Activated T-helper 1 cell treated with anti-CD3 and anti-CD28 coated beads, Interleukin-12 subunit alpha, Interleukin-12 subunit beta, Interleukin-2, Interleukin-4 antibody, amounts not matched to agents 30 ng/mL and 10 ng/mL and 1 ng/mL, durations not matched to agents 14 hours and 24 hours and 36 hours (primary cell): ENCODE data around the gene KCNJ15. TPM values are rescaled to one million over a fixed set of nuclear protein-coding genes. Genes with fewer than 3 reads are reported as not detected.
A peak's percentile ranks its signal among the peaks of the same experiment; 100 is the strongest.

Experiments
- DNase-seq: peaks from one replicate; pipeline ENCODE4 v3.0.0; 2021; ENCODE audit warnings: low spot score
- H3K27ac Mint-ChIP-seq: one replicate; pipeline ENCODE4 v1.8.0; 2021; ENCODE audit warnings: mild to moderate bottlenecking, mixed read lengths
- H3K27me3 Mint-ChIP-seq: one replicate; pipeline ENCODE4 v1.8.0; 2022; ENCODE audit warnings: mild to moderate bottlenecking, moderate library complexity, mixed read lengths; ENCODE audit not compliant: insufficient read depth
- H3K36me3 Mint-ChIP-seq: one replicate; pipeline ENCODE4 v1.8.0; 2021; ENCODE audit warnings: low read depth, mixed read lengths
- H3K4me1 Mint-ChIP-seq: one replicate; pipeline ENCODE4 v1.8.0; 2021; ENCODE audit warnings: low read depth, mixed read lengths
- H3K4me3 Mint-ChIP-seq: one replicate; pipeline ENCODE4 v1.8.0; 2021; ENCODE audit warnings: mild to moderate bottlenecking, moderate library complexity, mixed read lengths
- H3K9me3 Mint-ChIP-seq: one replicate; pipeline ENCODE4 v1.8.0; 2021; ENCODE audit warnings: mixed read lengths
- intact Hi-C: fragments of 100-400 bp; cut with micrococcal nuclease; formaldehyde crosslinking; loops from one replicate; pipeline ENCODE4 v1.15.1; 2024
- total RNA-seq: library from RNA; stranded (reverse); gene quantifications from 2 replicates; pipeline ENCODE4 v1.2.3, GENCODE V29; 2022

The KCNJ15 gene
- total RNA-seq, 1 donor from 2014 or later = 1.7 TPM

DNA sequence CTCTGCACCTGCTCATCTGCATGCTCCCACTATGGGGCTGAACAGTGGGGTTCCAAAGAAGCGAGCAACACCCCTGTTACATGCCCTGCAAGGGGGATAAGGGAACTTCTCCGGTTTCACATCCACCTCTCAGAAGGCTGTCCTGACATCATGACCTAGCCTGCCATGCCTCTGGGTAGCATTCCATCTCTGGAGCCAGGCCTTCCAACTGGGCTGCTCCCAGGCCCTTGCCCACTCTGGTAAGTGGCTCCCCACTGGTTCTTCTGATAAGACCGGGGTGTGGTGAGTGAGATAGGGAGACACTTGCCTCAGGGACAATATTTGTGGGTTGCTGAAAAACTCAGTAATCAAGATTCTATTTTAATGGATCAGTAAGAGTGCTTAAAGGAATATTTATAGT is 57.8 kb downstream of the KCNJ15 start:
- intact Hi-C loops = no loop called here
- no peaks in the 10 kb centered on the region for H3K4me1 Mint-ChIP-seq
- H3K4me3 Mint-ChIP-seq = no peak overlapping the region
- H3K36me3 Mint-ChIP-seq = no peaks in the 10 kb centered on the region
- no peak for DNase-seq
- H3K27ac Mint-ChIP-seq = no peak overlapping the region
- H3K27me3 Mint-ChIP-seq = peaks cover 6% of the 10 kb centered on the region
- no peaks in the 10 kb centered on the region for H3K9me3 Mint-ChIP-seq

DNA sequence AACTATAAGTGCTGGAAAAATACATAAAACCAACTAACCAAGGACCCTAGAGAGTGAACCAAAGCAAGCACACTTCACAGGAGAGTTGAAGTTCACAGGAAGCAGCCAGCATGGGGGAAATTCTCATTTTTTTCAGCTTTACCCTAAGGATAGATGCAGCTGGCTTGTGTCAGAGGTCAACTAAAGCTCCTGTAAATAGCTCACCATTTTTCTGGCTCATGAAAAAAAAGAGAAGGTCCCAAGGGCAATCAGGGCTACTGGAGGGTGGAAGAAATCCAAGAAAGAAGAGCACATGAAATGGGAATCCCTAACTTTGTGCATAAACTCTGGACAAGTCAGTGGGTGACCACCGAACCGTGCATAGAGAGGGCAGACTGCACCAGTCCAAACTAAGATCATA is 58.3 kb downstream of the KCNJ15 start:
- Mint-ChIP-seq H3K9me3 (no peaks in the 10 kb centered on the region), H3K27ac (no peak overlapping the region), H3K27me3 (peaks cover 6% of the 10 kb centered on the region), H3K4me1 (no peaks in the 10 kb centered on the region), H3K4me3 (no peak overlapping the region), H3K36me3 (no peaks in the 10 kb centered on the region)
- intact Hi-C loops = no loop called here
- DNase-seq = no peak

DNA sequence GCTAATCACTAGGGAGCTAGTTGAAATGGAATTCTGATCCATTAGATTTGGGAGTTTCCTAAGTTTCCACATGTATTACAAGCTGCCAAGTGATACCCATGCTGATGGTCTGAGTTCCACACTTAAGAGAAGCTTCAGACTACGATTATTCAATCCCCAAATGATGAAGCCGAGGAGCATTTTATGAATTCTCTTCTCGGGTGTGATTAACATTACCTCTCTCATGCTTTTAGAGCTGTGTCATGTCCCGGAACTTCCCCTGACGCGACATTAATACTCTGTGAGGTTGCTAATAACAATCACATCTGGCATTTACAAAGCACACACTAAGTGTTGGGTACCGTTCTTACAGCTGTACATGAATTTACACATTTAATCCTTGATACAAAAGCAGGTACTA is 63.0 kb downstream of the KCNJ15 start:
- Mint-ChIP-seq H3K4me3 (no peak overlapping the region), H3K4me1 (peaks cover 16% of the 10 kb centered on the region), H3K36me3 (no peaks in the 10 kb centered on the region), H3K27me3 (no peaks in the 10 kb centered on the region), H3K9me3 (no peaks in the 10 kb centered on the region), H3K27ac (no peak overlapping the region)
- intact Hi-C loops = no loop called here
- DNase-seq = no peak

DNA sequence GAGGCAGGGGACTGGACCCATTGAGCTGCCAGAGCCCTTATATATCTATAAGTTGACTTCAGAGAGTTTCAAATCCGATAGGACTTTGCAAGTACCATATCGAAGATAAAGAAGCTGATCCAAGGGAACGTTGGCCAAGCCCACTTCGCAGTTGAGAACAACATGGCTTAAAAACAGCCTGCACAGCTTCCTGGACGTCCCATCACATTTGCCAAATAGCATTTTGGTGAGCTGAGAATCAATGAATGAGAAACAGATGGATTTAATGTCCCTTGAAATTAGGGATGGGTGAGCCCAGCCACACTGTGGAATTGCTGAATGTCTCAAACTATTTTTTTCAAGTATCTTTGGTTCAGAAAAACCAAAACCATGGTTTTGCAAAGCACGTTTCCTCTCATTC is 64.8 kb downstream of the KCNJ15 start:
- no peak for DNase-seq
- Mint-ChIP-seq H3K27me3 (no peaks in the 10 kb centered on the region), H3K4me1 (peaks cover 16% of the 10 kb centered on the region), H3K36me3 (no peaks in the 10 kb centered on the region), H3K27ac (no peak overlapping the region), H3K9me3 (no peaks in the 10 kb centered on the region), H3K4me3 (no peak overlapping the region)
- intact Hi-C loops = no loop called here

DNA sequence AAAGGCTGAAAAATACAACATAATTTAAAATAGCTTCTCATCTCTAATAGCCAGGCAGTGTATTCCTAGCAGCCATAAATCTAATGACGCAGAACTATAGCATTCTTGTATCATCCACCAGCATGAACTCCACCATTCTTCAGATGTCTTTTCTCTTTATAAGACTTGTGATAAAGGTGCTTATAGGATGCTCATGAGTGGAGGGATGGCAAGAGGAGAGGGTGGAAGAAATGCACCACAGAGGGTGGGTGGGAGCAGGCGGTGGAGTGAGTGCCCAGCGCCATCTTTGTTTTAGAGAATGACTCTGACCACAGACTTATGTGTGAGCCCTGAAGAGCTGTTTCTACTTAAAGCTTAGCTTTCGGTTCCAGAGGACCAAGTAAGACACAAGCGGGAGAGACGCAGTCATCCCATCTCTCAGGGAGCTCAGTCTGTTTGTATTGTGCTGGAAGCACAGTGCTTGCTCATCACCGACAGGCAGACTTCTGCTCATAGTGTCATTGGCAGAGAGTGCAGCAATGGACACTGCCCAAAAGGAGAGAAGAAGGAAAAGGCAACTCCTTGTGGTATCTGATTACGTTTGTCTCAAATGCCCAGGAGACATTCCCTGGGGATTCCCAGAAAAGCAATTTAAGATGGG is 65.6 kb downstream of the KCNJ15 start:
- DNase-seq = no peak
- peaks cover 16% of the 10 kb centered on the region for H3K4me1 Mint-ChIP-seq
- intact Hi-C loops = no loop called here
- no peak overlapping the region for H3K27ac Mint-ChIP-seq
- no peaks in the 10 kb centered on the region for H3K9me3 Mint-ChIP-seq
- no peaks in the 10 kb centered on the region for H3K27me3 Mint-ChIP-seq
- H3K4me3 Mint-ChIP-seq = no peak overlapping the region
- H3K36me3 Mint-ChIP-seq = no peaks in the 10 kb centered on the region

DNA sequence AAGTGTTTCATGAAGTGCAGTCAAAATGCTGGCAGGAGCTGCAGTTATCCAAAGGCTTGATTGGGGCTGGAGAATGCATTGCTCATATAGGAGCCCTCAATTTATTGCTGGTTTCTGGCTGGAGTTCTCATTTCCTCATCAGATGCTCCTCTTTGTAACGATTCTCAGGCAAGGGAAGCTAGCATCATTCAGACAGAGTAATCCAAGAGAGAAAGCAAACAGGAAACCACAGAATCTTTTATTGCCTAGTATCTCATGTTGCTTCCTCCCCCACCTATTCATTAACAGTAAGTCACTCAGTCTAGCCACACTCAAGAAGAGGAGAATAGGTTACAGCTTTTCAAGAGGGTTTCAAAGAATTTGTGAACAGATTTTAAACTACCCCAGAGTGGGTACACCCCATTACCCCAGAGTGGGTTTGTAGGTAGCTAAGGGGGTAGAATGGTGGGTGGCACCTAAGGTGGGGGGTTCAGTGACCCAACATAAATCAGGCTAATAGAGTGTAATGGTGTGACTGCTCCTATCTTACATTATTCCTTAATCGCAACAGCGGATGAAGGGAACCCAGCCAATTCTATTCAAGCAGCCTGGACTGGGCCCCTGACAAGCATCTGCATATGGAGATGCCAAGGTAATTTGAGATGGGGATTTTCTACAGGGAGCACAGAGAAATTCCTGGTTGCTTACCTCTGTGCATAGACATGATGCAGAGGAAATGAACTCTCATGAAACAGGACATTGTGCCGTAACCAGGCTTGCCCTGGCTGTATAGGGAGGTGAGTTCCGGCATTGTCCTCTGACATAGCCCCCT is 67.1 kb downstream of the KCNJ15 start:
- Mint-ChIP-seq H3K9me3 (no peaks in the 10 kb centered on the region), H3K4me3 (no peak overlapping the region), H3K36me3 (no peaks in the 10 kb centered on the region), H3K4me1 (peaks cover 21% of the 10 kb centered on the region), H3K27me3 (no peaks in the 10 kb centered on the region), H3K27ac (no peak overlapping the region)
- intact Hi-C loops = loop anchor here (1.0 kb wide), 1 partner anchor 41 kb away; no protein-coding TSS in a partner anchor
- no peak for DNase-seq

DNA sequence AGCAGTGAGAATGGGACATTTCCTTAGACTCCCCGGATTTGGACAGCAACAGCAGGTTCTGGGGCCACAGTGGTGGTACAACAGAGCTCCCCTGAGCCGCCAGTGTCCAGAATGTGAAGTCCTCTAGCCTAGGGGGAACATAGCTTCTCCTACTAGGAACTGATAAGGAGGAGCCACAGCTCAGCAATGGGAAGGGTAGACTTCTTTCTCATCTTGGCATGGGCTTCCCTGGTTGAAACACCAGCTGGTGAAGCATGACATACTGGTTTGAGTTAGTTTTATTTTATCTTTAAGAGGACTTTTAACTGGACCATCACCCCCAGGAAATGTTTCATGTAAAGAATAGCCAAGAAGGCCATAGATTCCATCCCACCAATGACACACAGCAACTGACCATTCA is 68.4 kb downstream of the KCNJ15 start:
- intact Hi-C loops = no loop called here
- peaks cover 21% of the 10 kb centered on the region for H3K4me1 Mint-ChIP-seq
- no peak for DNase-seq
- no peak overlapping the region for H3K4me3 Mint-ChIP-seq
- no peaks in the 10 kb centered on the region for H3K36me3 Mint-ChIP-seq
- H3K9me3 Mint-ChIP-seq = no peaks in the 10 kb centered on the region
- H3K27ac Mint-ChIP-seq = no peak overlapping the region
- H3K27me3 Mint-ChIP-seq = no peaks in the 10 kb centered on the region

DNA sequence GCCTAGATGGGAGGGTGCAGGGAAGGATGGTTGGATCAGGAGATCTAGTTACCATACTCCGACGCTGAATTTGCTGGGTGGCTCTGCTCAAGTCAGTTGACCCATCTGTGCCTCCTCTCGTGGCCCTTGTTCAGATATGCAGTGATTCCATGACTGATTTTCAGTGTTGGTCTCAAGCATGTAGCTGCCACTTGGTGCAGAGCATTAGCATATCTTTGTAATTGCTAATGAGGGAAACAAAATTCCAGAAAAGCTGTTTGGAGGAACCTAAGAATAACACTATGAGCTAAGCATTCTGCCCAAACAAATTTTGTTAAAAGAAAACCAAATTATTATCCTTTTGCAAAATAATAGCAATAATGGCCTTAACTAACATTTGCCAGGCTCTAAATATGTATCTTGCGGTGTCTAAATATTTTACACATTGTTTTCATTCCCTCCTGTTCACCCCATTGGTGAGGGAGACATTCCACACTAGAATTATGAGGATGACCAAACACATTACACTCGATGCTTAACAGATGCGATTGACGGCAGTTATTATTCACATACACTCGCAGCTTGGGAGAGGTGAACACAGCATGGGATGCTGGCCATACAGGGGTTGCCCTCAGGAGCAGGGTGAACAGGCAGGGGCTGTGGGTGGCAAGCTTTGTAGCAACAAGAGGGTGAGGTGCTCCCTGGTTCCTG is 69.1 kb downstream of the KCNJ15 start:
- Mint-ChIP-seq H3K36me3 (no peaks in the 10 kb centered on the region), H3K9me3 (no peaks in the 10 kb centered on the region), H3K27me3 (no peaks in the 10 kb centered on the region), H3K27ac (no peak overlapping the region), H3K4me3 (no peak overlapping the region), H3K4me1 (peaks cover 21% of the 10 kb centered on the region)
- intact Hi-C loops = no loop called here
- no peak for DNase-seq

DNA sequence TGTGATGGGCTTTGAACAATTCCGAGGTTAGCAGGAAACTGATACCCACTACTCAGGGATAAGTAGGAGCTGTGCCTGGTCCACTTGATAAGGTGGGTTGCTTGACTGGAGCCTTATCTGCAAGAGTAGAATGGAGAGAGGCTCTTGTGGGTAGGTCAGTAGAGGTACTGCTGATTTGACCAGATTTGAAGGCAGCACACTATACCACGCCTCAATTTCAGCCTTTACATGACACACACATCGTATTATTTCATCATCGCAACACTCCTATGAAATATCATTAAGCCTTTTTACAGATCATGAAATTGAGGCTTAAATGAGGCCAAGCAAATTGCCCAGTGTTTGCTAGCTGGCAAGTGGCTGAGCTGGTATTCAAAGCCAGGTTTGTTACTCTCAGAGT is 69.6 kb downstream of the KCNJ15 start:
- DNase-seq = no peak
- no peaks in the 10 kb centered on the region for H3K27me3 Mint-ChIP-seq
- H3K4me1 Mint-ChIP-seq = peaks cover 21% of the 10 kb centered on the region
- H3K9me3 Mint-ChIP-seq = no peaks in the 10 kb centered on the region
- H3K27ac Mint-ChIP-seq = no peak overlapping the region
- intact Hi-C loops = no loop called here
- no peaks in the 10 kb centered on the region for H3K36me3 Mint-ChIP-seq
- H3K4me3 Mint-ChIP-seq = no peak overlapping the region

DNA sequence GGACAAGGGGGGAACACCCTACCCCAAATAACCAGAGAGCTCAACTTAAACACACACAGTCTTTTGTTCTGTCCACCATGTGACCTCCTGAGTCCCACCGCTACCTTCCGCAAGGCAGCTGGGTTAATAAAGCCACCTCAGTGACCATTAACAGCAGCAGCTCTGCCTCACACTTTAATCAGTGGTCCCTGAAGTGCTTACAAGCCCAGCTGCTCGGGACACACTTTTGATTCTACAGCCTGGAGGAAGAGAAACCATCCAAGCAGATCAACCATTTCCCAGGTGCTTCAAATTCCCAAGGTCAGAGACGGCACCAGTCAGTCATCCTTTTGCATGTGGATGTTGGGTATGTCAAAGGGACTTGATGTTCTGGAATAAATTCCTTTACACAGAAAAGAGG is 70.1 kb downstream of the KCNJ15 start:
- H3K9me3 Mint-ChIP-seq = no peaks in the 10 kb centered on the region
- H3K4me3 Mint-ChIP-seq = no peak overlapping the region
- no peaks in the 10 kb centered on the region for H3K27me3 Mint-ChIP-seq
- no peaks in the 10 kb centered on the region for H3K36me3 Mint-ChIP-seq
- no peak overlapping the region for H3K27ac Mint-ChIP-seq
- intact Hi-C loops = no loop called here
- H3K4me1 Mint-ChIP-seq = peaks cover 21% of the 10 kb centered on the region
- no peak for DNase-seq

DNA sequence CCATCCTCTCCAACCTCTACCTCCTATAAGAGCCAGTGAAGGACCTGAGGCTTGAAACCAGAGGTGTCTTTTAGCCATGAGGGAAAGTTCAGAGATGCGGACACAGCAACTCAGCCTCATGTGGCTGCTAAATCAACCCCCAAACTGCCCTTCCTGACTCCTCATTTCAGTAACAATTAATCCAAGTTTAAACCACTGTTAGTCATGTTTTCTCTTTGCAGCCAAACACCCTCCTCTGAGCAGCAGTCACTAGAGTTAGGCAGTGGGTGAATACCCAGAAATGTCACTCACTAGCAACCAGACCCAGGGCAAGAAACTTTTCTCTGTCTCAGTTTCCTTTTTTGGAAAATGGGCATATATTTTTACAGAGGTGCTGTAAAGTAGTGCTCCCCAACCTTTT is 71.2 kb downstream of the KCNJ15 start:
- H3K27me3 Mint-ChIP-seq = no peaks in the 10 kb centered on the region
- peaks cover 21% of the 10 kb centered on the region for H3K4me1 Mint-ChIP-seq
- H3K36me3 Mint-ChIP-seq = no peaks in the 10 kb centered on the region
- no peak for DNase-seq
- peak overlapping the region; percentile 62 for H3K27ac Mint-ChIP-seq
- H3K9me3 Mint-ChIP-seq = no peaks in the 10 kb centered on the region
- intact Hi-C loops = loop anchor here (1.0 to 2.0 kb wide), 3 partner anchors 21 to 83 kb away; no protein-coding TSS in a partner anchor
- H3K4me3 Mint-ChIP-seq = no peak overlapping the region

DNA sequence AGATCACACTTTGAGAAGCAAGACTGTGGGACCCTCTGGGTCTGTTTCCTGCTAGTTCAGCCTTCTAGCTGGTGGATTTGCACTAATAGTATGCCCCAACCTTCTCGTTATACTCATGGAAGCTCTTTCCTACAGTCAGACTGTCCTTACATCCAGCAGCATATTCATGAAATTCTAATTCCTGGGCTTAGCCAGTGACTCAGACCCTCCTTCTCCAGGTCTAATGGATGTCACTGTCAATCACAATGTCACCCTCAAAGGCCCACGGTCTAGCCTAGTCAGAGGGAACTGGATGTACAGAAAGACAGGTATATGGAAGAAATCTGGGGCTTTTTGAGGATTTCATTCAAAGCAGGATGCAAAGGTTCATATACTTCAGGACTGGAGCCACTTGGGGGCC is 72.4 kb downstream of the KCNJ15 start:
- DNase-seq = no peak
- H3K9me3 Mint-ChIP-seq = no peaks in the 10 kb centered on the region
- H3K4me3 Mint-ChIP-seq = no peak overlapping the region
- no peaks in the 10 kb centered on the region for H3K27me3 Mint-ChIP-seq
- peaks cover 11% of the 10 kb centered on the region for H3K4me1 Mint-ChIP-seq
- no peaks in the 10 kb centered on the region for H3K36me3 Mint-ChIP-seq
- no peak overlapping the region for H3K27ac Mint-ChIP-seq
- intact Hi-C loops = loop anchor here (2.0 kb wide), 1 partner anchor 84 kb away; no protein-coding TSS in a partner anchor

DNA sequence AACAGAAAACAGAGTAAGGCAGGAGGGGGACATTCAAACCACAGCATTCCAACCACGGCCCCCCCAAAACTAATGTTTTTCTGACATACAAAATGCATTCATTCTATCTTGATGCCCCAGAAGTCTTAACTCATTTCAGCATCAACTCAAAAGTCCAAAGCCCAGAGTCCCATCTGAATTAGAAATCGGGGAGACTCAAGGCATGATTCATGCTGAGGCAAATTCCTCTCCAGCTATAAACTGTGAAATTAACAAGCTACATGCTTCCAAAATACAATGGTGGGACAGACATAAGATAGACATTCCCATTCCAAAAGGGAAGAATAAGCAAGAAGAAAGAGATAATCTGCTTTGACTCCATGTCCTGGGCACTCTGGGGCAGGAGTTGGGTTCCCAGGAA is 73.9 kb downstream of the KCNJ15 start:
- peaks cover 5% of the 10 kb centered on the region for H3K4me1 Mint-ChIP-seq
- intact Hi-C loops = no loop called here
- no peaks in the 10 kb centered on the region for H3K27me3 Mint-ChIP-seq
- H3K4me3 Mint-ChIP-seq = no peak overlapping the region
- no peak for DNase-seq
- no peaks in the 10 kb centered on the region for H3K9me3 Mint-ChIP-seq
- no peak overlapping the region for H3K27ac Mint-ChIP-seq
- H3K36me3 Mint-ChIP-seq = no peaks in the 10 kb centered on the region
